Measurements from ENCODE around the gene CLBA1.

The CLBA1 gene

GRCh38 chr14:104994978-104995377 lies 9.4 kb downstream of the CLBA1 start:
- TF ChIP-seq CTCF (IDR thresholded peaks at IDR 0.05; ENCODE audit: low read depth, low read length, missing control alignments): no peak

GRCh38 chr14:104996032-104996431 lies 10.4 kb downstream of the CLBA1 start:
- H3K4me3 ChIP-seq (replicated peaks; ENCODE audit: low read depth, low read length): no peak overlapping the region
- DNase-seq (ENCODE audit: extremely low read depth, low read depth): no peak
- TF ChIP-seq CTCF (IDR thresholded peaks at IDR 0.05; ENCODE audit: low read depth, low read length, missing control alignments): no peak

More at GRCh38 chr14:104994978-104995377, 9.4 kb downstream of the CLBA1 start:
- H3K4me3 ChIP-seq (replicated peaks; ENCODE audit: low read depth, low read length): no peak overlapping the region
- DNase-seq (ENCODE audit: extremely low read depth, low read depth): no peak

GRCh38 chr14:104996483-104996882 lies 10.9 kb downstream of the CLBA1 start:
- DNase-seq (ENCODE audit: extremely low read depth, low read depth): no peak
- no peak overlapping the region for H3K4me3 ChIP-seq (replicated peaks; ENCODE audit: low read depth, low read length)
- no peak for TF ChIP-seq CTCF (IDR thresholded peaks at IDR 0.05; ENCODE audit: low read depth, low read length, missing control alignments)

GRCh38 chr14:104998801-104999200 lies 13.2 kb downstream of the CLBA1 start:
- TF ChIP-seq CTCF (IDR thresholded peaks at IDR 0.05; ENCODE audit: low read depth, low read length, missing control alignments): no peak
- DNase-seq (ENCODE audit: extremely low read depth, low read depth): no peak
- H3K4me3 ChIP-seq (replicated peaks; ENCODE audit: low read depth, low read length): no peak overlapping the region

GRCh38 chr14:104999361-104999760 lies 13.8 kb downstream of the CLBA1 start:
- no peak for DNase-seq (ENCODE audit: extremely low read depth, low read depth)
- TF ChIP-seq CTCF (IDR thresholded peaks at IDR 0.05; ENCODE audit: low read depth, low read length, missing control alignments): no peak
- no peak overlapping the region for H3K4me3 ChIP-seq (replicated peaks; ENCODE audit: low read depth, low read length)

GRCh38 chr14:105005329-105005928 lies 19.8 kb downstream of the CLBA1 start:
- DNase-seq (ENCODE audit: extremely low read depth, low read depth): no peak
- no peak overlapping the region for H3K4me3 ChIP-seq (replicated peaks; ENCODE audit: low read depth, low read length)
- no peak for TF ChIP-seq CTCF (IDR thresholded peaks at IDR 0.05; ENCODE audit: low read depth, low read length, missing control alignments)

Data from HFF-Myc (cell line).